HEK293 (cell line): ENCODE data around the gene WSCD2.

Source experiments
- CTCF ChIA-PET: fragments of 350-600 bp; formaldehyde crosslinking; extraction: SDS; loops from one replicate; lab custom pipeline; 2021; ENCODE audit warnings: antibody characterized with exemption; lab: Yijun Ruan, JAX
- POLR2A ChIA-PET: fragments of 300-600 bp; formaldehyde crosslinking; extraction: SDS; loops from one replicate; lab custom pipeline; 2020; ENCODE audit warnings: antibody characterized with exemption, inconsistent platforms; lab: Yijun Ruan, JAX
- H3K27ac ChIP-seq: fragments of 200-500 bp; sonication (Bioruptor generic); 2 replicates; pipeline ENCODE4 v1.5.1; 2014; ENCODE audit warnings: low read depth, low read length, control low read depth, inconsistent platforms; ENCODE audit errors: extremely low read depth
- H3K36me3 ChIP-seq, 2 experiments: fragments of 200-500 bp in 1 of 2; sonication (Bioruptor generic) in 1 of 2; 1 replicate in 1 of 2; 2 replicates in 1 of 2; pipeline ENCODE4 v1.5.1; 2014 to 2017; ENCODE audit warnings: inconsistent platforms in 2 of 2, low read length in 2 of 2; ENCODE audit not compliant: control insufficient read depth in 2 of 2, insufficient read depth in 1 of 2
- H3K4me1 ChIP-seq: fragments of 200-500 bp; sonication (Bioruptor generic); 2 replicates; pipeline ENCODE4 v1.5.1; 2014; ENCODE audit warnings: mild to moderate bottlenecking, low read length, inconsistent platforms; ENCODE audit not compliant: control insufficient read depth, insufficient read depth
- H3K4me3 ChIP-seq: 2 replicates; pipeline ENCODE4 v1.5.1; 2011; ENCODE audit warnings: low read depth, mild to moderate bottlenecking, control low read depth, low read length, moderate library complexity
- H3K9me3 ChIP-seq: fragments of 200-500 bp; sonication (Bioruptor generic); 2 replicates; pipeline ENCODE4 v1.5.1; 2014; ENCODE audit warnings: low read depth, low read length, inconsistent platforms; ENCODE audit not compliant: control insufficient read depth, insufficient read depth
- BCL11B ChIP-seq: fragments of 450-650 bp; formaldehyde crosslinking; IDR thresholded peaks from 2 replicates; pipeline ENCODE4 v1.5.1; 2016; ENCODE audit warnings: low read depth, missing biosample characterization, missing genetic modification characterization
- FEZF1 ChIP-seq: fragments of 450-650 bp; formaldehyde crosslinking; IDR thresholded peaks from 2 replicates; pipeline ENCODE4 v1.5.1; 2016; ENCODE audit warnings: missing biosample characterization, missing genetic modification characterization
- IKZF3 ChIP-seq: fragments of 450-650 bp; IDR thresholded peaks from 2 replicates; pipeline ENCODE4 v1.5.0; 2018; ENCODE audit warnings: missing biosample characterization, mild to moderate bottlenecking, missing genetic modification characterization, moderate library complexity
- OVOL3 ChIP-seq: fragments of 450-650 bp; formaldehyde crosslinking; IDR thresholded peaks from 2 replicates; pipeline ENCODE4 v1.5.1; 2016; ENCODE audit warnings: missing biosample characterization, missing genetic modification characterization
- SCRT2 ChIP-seq: fragments of 450-650 bp; formaldehyde crosslinking; IDR thresholded peaks from 2 replicates; pipeline ENCODE4 v1.5.1; 2016; ENCODE audit warnings: missing biosample characterization, missing genetic modification characterization
- YY2 ChIP-seq: fragments of 450-650 bp; formaldehyde crosslinking; IDR thresholded peaks from 2 replicates; pipeline ENCODE4 v1.5.1; 2016; ENCODE audit warnings: missing biosample characterization, missing genetic modification characterization
- ZBTB49 ChIP-seq: fragments of 450-650 bp; formaldehyde crosslinking; IDR thresholded peaks from 2 replicates; pipeline ENCODE4 v1.5.1; 2016; ENCODE audit warnings: missing biosample characterization, missing genetic modification characterization, low read depth
- ZEB2 ChIP-seq: fragments of 450-650 bp; formaldehyde crosslinking; IDR thresholded peaks from 2 replicates; pipeline ENCODE4 v1.5.1; 2016; ENCODE audit warnings: missing biosample characterization, missing genetic modification characterization
- ZNF112 ChIP-seq: fragments of 450-650 bp; formaldehyde crosslinking; IDR thresholded peaks from 2 replicates; pipeline ENCODE4 v1.5.0; 2017; ENCODE audit warnings: missing biosample characterization, missing genetic modification characterization
- ZNF133 ChIP-seq: fragments of 450-650 bp; formaldehyde crosslinking; IDR thresholded peaks from 2 replicates; pipeline ENCODE4 v1.5.1; 2016; ENCODE audit warnings: missing biosample characterization, missing genetic modification characterization
- ZNF138 ChIP-seq: fragments of 450-650 bp; formaldehyde crosslinking; IDR thresholded peaks from 2 replicates; pipeline ENCODE4 v1.5.1; 2016; ENCODE audit warnings: missing biosample characterization, missing genetic modification characterization, borderline replicate concordance
- ZNF155 ChIP-seq: fragments of 450-650 bp; formaldehyde crosslinking; IDR thresholded peaks from 2 replicates; pipeline ENCODE4 v1.5.1; 2016; ENCODE audit warnings: missing biosample characterization, missing genetic modification characterization
- ZNF23 ChIP-seq: fragments of 450-650 bp; formaldehyde crosslinking; IDR thresholded peaks from 2 replicates; pipeline ENCODE4 v1.5.1; 2016; ENCODE audit warnings: missing biosample characterization, missing genetic modification characterization, borderline replicate concordance
- ZNF311 ChIP-seq: fragments of 450-650 bp; formaldehyde crosslinking; IDR thresholded peaks from 2 replicates; pipeline ENCODE4 v1.5.1; 2017; ENCODE audit warnings: missing biosample characterization, missing genetic modification characterization, borderline replicate concordance
- ZNF366 ChIP-seq: fragments of 450-650 bp; formaldehyde crosslinking; conservative IDR thresholded peaks from 2 replicates; pipeline ENCODE4 v1.5.1; 2016; ENCODE audit warnings: missing biosample characterization, missing genetic modification characterization
- ZNF404 ChIP-seq: fragments of 450-650 bp; formaldehyde crosslinking; IDR thresholded peaks from 2 replicates; pipeline ENCODE4 v1.5.1; 2017; ENCODE audit warnings: missing biosample characterization, missing genetic modification characterization
- ZNF423 ChIP-seq: fragments of 450-650 bp; formaldehyde crosslinking; IDR thresholded peaks from 2 replicates; pipeline ENCODE4 v1.5.1; 2016; ENCODE audit warnings: missing biosample characterization, missing genetic modification characterization
- ZNF548 ChIP-seq: fragments of 450-650 bp; formaldehyde crosslinking; IDR thresholded peaks from 2 replicates; pipeline ENCODE4 v1.5.1; 2016; ENCODE audit warnings: missing biosample characterization, missing genetic modification characterization
- ZNF555 ChIP-seq: fragments of 450-650 bp; formaldehyde crosslinking; conservative IDR thresholded peaks from 2 replicates; pipeline ENCODE4 v1.5.1; 2017; ENCODE audit warnings: missing biosample characterization, mild to moderate bottlenecking, missing genetic modification characterization, inconsistent platforms
- ZNF560 ChIP-seq: fragments of 450-650 bp; formaldehyde crosslinking; IDR thresholded peaks from 2 replicates; pipeline ENCODE4 v1.5.1; 2017; ENCODE audit warnings: missing biosample characterization, missing genetic modification characterization, borderline replicate concordance
- ZNF610 ChIP-seq: fragments of 450-650 bp; formaldehyde crosslinking; IDR thresholded peaks from 2 replicates; pipeline ENCODE4 v1.5.1; 2016; ENCODE audit warnings: missing biosample characterization, missing genetic modification characterization, borderline replicate concordance
- ZNF629 ChIP-seq: fragments of 450-650 bp; formaldehyde crosslinking; IDR thresholded peaks from 2 replicates; pipeline ENCODE4 v1.5.1; 2017; ENCODE audit warnings: missing biosample characterization, missing genetic modification characterization
- ZNF660 ChIP-seq: fragments of 450-650 bp; IDR thresholded peaks from 2 replicates; pipeline ENCODE4 v1.5.1; 2018; ENCODE audit warnings: missing biosample characterization, mild to moderate bottlenecking, missing genetic modification characterization
- ZNF707 ChIP-seq: fragments of 450-650 bp; formaldehyde crosslinking; IDR thresholded peaks from 2 replicates; pipeline ENCODE4 v1.5.1; 2016; ENCODE audit warnings: missing biosample characterization, missing genetic modification characterization
- ZNF747 ChIP-seq: fragments of 450-650 bp; formaldehyde crosslinking; IDR thresholded peaks from 2 replicates; pipeline ENCODE4 v1.5.1; 2016; ENCODE audit warnings: missing biosample characterization, missing genetic modification characterization
- ZNF785 ChIP-seq: fragments of 450-650 bp; formaldehyde crosslinking; IDR thresholded peaks from 2 replicates; pipeline ENCODE4 v1.5.1; 2016; ENCODE audit warnings: missing biosample characterization, missing genetic modification characterization
- ZSCAN23 ChIP-seq: fragments of 450-650 bp; formaldehyde crosslinking; IDR thresholded peaks from 2 replicates; pipeline ENCODE4 v1.5.1; 2016; ENCODE audit warnings: missing biosample characterization, missing genetic modification characterization
- TF ChIP-seq, protein P1 (sequence below): fragments of 450-650 bp; formaldehyde crosslinking; IDR thresholded peaks from 2 replicates; pipeline ENCODE4 v1.5.1; 2016; ENCODE audit warnings: missing biosample characterization, missing genetic modification characterization, borderline replicate concordance

Gene WSCD2

DNA sequence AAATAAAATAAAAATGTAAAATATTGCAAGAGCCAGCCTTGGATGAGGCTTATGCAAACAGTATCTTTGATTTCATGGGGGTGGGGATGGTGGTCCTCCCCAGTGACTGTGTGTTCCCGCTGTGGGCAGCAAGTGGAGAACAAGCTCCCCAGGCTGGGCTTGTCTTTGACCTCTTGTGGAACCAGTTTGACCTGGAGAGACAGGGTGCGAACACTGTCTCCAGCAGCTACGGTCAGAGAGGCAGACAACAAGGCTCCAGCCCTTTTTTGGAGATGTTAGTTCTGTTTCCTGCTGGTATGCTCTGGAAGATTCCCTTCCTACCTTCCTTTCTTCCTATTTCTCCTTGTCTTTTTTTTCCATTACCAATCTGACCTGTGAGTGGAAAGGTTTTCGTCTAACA, 21.8 kb upstream of the WSCD2 start (continued):
- TF ChIP-seq, protein P1, sequence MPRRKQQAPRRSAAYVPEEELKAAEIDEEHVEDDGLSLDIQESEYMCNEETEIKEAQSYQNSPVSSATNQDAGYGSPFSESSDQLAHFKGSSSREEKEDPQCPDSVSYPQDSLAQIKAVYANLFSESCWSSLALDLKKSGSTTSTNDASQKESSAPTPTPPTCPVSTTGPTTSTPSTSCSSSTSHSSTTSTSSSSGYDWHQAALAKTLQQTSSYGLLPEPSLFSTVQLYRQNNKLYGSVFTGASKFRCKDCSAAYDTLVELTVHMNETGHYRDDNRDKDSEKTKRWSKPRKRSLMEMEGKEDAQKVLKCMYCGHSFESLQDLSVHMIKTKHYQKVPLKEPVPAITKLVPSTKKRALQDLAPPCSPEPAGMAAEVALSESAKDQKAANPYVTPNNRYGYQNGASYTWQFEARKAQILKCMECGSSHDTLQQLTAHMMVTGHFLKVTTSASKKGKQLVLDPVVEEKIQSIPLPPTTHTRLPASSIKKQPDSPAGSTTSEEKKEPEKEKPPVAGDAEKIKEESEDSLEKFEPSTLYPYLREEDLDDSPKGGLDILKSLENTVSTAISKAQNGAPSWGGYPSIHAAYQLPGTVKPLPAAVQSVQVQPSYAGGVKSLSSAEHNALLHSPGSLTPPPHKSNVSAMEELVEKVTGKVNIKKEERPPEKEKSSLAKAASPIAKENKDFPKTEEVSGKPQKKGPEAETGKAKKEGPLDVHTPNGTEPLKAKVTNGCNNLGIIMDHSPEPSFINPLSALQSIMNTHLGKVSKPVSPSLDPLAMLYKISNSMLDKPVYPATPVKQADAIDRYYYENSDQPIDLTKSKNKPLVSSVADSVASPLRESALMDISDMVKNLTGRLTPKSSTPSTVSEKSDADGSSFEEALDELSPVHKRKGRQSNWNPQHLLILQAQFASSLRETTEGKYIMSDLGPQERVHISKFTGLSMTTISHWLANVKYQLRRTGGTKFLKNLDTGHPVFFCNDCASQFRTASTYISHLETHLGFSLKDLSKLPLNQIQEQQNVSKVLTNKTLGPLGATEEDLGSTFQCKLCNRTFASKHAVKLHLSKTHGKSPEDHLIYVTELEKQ (tag by site-specific recombination): no peak
- no peak for TF ChIP-seq ZNF560 (tag by site-specific recombination)
- TF ChIP-seq ZNF138 (tag by site-specific recombination): no peak
- TF ChIP-seq ZNF555 (tag by site-specific recombination): no peak
- no peak for TF ChIP-seq ZBTB49

GRCh38 chr12:108109504-108109903, 19.6 kb upstream of the WSCD2 start:
- Histone ChIP-seq H3K4me1 (no peaks in the 10 kb centered on the region), H3K9me3 (no peaks in the 10 kb centered on the region), H3K4me3 (no peak overlapping the region), H3K27ac (no peak overlapping the region), H3K36me3 (no peaks in the 10 kb centered on the region)
- ChIA-PET CTCF (no interaction called here), POLR2A (no interaction called here)
- no peak for TF ChIP-seq ZNF629
- no peak for TF ChIP-seq ZNF404 (tag by site-specific recombination)
- TF ChIP-seq ZNF747 (tag by site-specific recombination): no peak
- TF ChIP-seq ZNF707 (tag by site-specific recombination): no peak
- no peak for TF ChIP-seq ZNF548 (tag by site-specific recombination)
- TF ChIP-seq ZNF311 (tag by site-specific recombination): no peak
- TF ChIP-seq YY2 (tag by site-specific recombination): no peak
- no peak for TF ChIP-seq ZNF112 (tag by site-specific recombination)
- no peak for TF ChIP-seq ZEB2
- no peak for TF ChIP-seq ZNF423 (tag by site-specific recombination)
- TF ChIP-seq OVOL3: no peak
- TF ChIP-seq ZNF366 (tag by site-specific recombination): no peak
- TF ChIP-seq ZNF23 (tag by site-specific recombination): no peak

DNA sequence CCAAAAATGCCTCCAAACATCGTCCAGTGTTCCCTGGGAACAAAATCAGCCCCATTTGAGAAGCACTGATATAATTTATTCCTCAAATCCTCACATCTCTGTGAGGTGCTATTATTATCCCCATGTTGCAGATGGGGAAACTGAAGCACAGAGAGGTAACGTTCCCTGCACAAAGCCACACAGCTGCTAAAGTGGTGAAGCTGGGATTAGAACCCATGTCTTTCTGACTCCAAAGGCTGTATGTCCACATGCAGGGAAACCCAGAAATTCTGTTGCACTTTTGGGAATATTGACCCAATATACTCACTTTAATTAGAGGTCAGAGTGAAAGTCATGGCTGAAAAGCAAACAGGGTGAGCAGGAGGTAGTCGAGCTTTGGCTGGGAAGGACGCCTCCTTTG, 19.1 kb upstream of the WSCD2 start:
- POLR2A ChIA-PET: no interaction called here
- TF ChIP-seq ZSCAN23 (tag by site-specific recombination) (no peak), ZNF785 (tag by site-specific recombination) (no peak), SCRT2 (tag by site-specific recombination) (no peak), ZNF610 (tag by site-specific recombination) (no peak), FEZF1 (no peak), BCL11B (tag by site-specific recombination) (no peak), ZNF155 (no peak), ZNF660 (no peak), ZNF747 (tag by site-specific recombination) (no peak), IKZF3 (tag by site-specific recombination) (no peak), ZNF133 (tag by site-specific recombination) (no peak)

More for the DNA sequence above, 19.1 kb upstream of the WSCD2 start:
- no peak overlapping the region for H3K4me3 ChIP-seq
- CTCF ChIA-PET: interaction anchor here (0.6 kb wide), 1 partner anchor 185 kb away, joined by 3 read pairs; no protein-coding TSS in a partner anchor
- no peaks in the 10 kb centered on the region for H3K36me3 ChIP-seq
- no peaks in the 10 kb centered on the region for H3K9me3 ChIP-seq
- H3K27ac ChIP-seq: no peak overlapping the region
- H3K4me1 ChIP-seq: no peaks in the 10 kb centered on the region
